HepG2 (cell line): ENCODE results near the gene HCFC1R1. TPM values are rescaled to one million over a fixed set of nuclear protein-coding genes. Genes with fewer than 3 reads are reported as not detected.
A peak's percentile ranks its signal among the peaks of the same experiment; 100 is the strongest.

Experiments used
- AHR ChIP-seq: IDR thresholded peaks from 2 replicates; pipeline ENCODE4 v1.6.1; 2018; ENCODE audit warnings: missing genetic modification reagents, missing compliant biosample characterization
- ARNT ChIP-seq: fragments of 450-650 bp; IDR thresholded peaks from 2 replicates; pipeline ENCODE4 v1.6.1; 2017
- KDM3A ChIP-seq: IDR thresholded peaks from 2 replicates; pipeline ENCODE4 v1.6.1; 2018; ENCODE audit warnings: low read depth, missing compliant biosample characterization
- MEIS2 ChIP-seq: sonication (generic); formaldehyde crosslinking; IDR thresholded peaks from 2 replicates; pipeline ENCODE4 v1.9.0; 2021; ENCODE audit warnings: mild to moderate bottlenecking, missing genetic modification reagents
- MIER3 ChIP-seq: IDR thresholded peaks from 2 replicates; pipeline ENCODE4 v1.6.1; 2016; ENCODE audit warnings: missing compliant biosample characterization, borderline replicate concordance
- NAIF1 ChIP-seq: sonication (generic); formaldehyde crosslinking; IDR thresholded peaks from 2 replicates; pipeline ENCODE4 v1.5.0; 2020; ENCODE audit warnings: mild to moderate bottlenecking, missing genetic modification reagents, borderline replicate concordance
- SP1 ChIP-seq, 2 experiments: fragments of 450-650 bp in 1 of 2; sonication (generic) in 1 of 2; formaldehyde crosslinking in 1 of 2; IDR thresholded peaks; 2 replicates each; pipeline versions ENCODE4 v1.4.0 to v1.6.1; 2016 to 2020; ENCODE audit warnings: missing genetic modification reagents in 1 of 2
- ZBTB25 ChIP-seq: IDR thresholded peaks from 2 replicates; pipeline ENCODE4 v1.6.1; 2018; ENCODE audit warnings: missing genetic modification reagents
- ZBTB3 ChIP-seq: sonication (generic); formaldehyde crosslinking; IDR thresholded peaks from 2 replicates; pipeline ENCODE4 v1.4.0; 2020; ENCODE audit warnings: low read depth, mild to moderate bottlenecking, moderate library complexity, missing genetic modification reagents, borderline replicate concordance
- ZC3H13 ChIP-seq: sonication (generic); formaldehyde crosslinking; IDR thresholded peaks from 2 replicates; pipeline ENCODE4 v1.8.1; 2023; ENCODE audit warnings: mild to moderate bottlenecking, missing genetic modification reagents, moderate library complexity
- ZFP36L1 ChIP-seq: sonication (generic); formaldehyde crosslinking; IDR thresholded peaks from 2 replicates; pipeline ENCODE4 v1.8.0; 2022; ENCODE audit warnings: mild to moderate bottlenecking, missing genetic modification reagents, moderate library complexity
- ZHX2 ChIP-seq, 2 experiments: sonication (generic) in 1 of 2; formaldehyde crosslinking in 1 of 2; IDR thresholded peaks; 2 replicates each; pipeline versions ENCODE4 v1.6.1 to v1.9.0; 2014 to 2022; ENCODE audit warnings: antibody characterized with exemption in 1 of 2, borderline replicate concordance in 1 of 2, inconsistent platforms in 1 of 2, low read depth in 1 of 2, missing genetic modification reagents in 1 of 2
- ZNF136 ChIP-seq: sonication (generic); formaldehyde crosslinking; IDR thresholded peaks from 2 replicates; pipeline ENCODE4 v1.8.1; 2022; ENCODE audit warnings: low read depth, mild to moderate bottlenecking, moderate library complexity, missing genetic modification reagents
- ZNF326 ChIP-seq: sonication (generic); formaldehyde crosslinking; IDR thresholded peaks from 2 replicates; pipeline ENCODE4 v1.4.0; 2020; ENCODE audit warnings: missing genetic modification reagents, borderline replicate concordance
- polyA plus RNA-seq, 8 experiments: library from polyadenylated mRNA; depleted of rRNA in 3 of 8; stranded (reverse) in 7 of 8; unstranded in 1 of 8; fragments of >200 nt; fragmentation: Illumina TruSeq in 4 of 8; extraction: Trizol in 4 of 8; gene quantifications; 2 replicates each; pipeline versions ENCODE4 v1.2.1 to v1.2.3, GENCODE V29; 2011 to 2016; ENCODE audit warnings: low read depth in 4 of 8, missing spikeins in 1 of 8, mixed read lengths in 1 of 8; ENCODE audit not compliant: insufficient read depth in 1 of 8
- total RNA-seq, 5 experiments: library from RNA; depleted of rRNA; stranded (reverse); fragments of >200 nt; fragmentation: Illumina TruSeq; extraction: Trizol; gene quantifications; 2 replicates each; pipeline ENCODE4 v1.2.3, GENCODE V29; 2016; ENCODE audit warnings: low read depth in 1 of 5
- TF ChIP-seq, protein P1 (sequence below): sonication (generic); formaldehyde crosslinking; IDR thresholded peaks from 2 replicates; pipeline ENCODE4 v1.9.0; 2022; ENCODE audit warnings: low read depth, missing genetic modification reagents
- TF ChIP-seq, protein P2 (sequence below): sonication (generic); formaldehyde crosslinking; IDR thresholded peaks from 2 replicates; pipeline ENCODE4 v1.5.1; 2020; ENCODE audit warnings: missing genetic modification reagents, mild to moderate bottlenecking, borderline replicate concordance

HCFC1R1 gene
- total and polyA plus RNA-seq, 2 of the 13 experiments (the other 11 are each of a cell fraction or from before 2014, with no cell fraction given), result 13.8 to 16.1 TPM

DNA sequence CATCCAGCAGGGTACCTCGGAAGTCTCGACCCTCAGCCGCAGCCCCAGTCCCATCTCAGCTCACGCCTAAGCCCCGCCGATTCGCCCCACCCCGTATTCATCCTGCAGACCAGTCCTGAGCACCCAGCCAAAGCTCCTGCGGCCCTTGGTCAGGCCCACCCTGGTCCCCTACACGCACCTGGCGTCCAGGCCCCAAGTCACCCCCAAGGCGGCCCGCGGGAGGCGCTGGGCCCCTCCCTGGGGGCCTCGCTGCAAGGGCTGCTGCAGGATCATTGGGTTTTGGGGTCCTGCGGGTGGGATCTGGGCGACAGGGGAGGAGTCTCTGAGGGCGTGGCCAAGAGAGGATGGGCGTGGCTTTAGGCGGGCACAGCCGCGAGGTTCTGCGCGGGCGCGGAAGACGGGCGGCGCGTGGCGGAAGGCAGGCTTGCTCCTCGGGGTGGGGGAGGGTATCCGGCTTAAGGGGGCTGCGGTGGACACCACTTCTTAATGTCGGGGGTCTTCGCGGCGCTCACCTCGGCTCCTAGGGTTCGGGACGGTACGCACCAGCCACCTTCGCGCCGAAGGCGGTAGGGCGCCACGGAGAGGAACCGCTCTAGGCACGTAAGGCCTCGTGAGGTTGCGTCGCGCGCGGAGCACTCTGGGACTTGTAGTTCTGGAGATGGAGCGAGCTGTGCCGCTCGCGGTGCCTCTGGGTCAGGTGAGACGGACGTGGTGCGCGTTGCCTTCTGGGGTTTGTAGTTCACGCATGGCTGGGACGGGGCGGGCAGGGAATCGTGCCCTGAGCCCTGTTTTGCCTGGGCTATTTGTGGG, at the start of gene HCFC1R1, which contains the start of gene THOC6 (continued):
- TF ChIP-seq ZHX2 (IDR thresholded peaks at IDR 0.05; ENCODE audit: low read depth), result peak; percentile 75; the same call in 1 of the 2 replicates
- no peak for TF ChIP-seq ZHX2 (CRISPR knock-in tag; IDR thresholded peaks at IDR 0.05; ENCODE audit: borderline replicate concordance)
- TF ChIP-seq NAIF1, result peak; percentile 68; the same call in 1 of the 2 replicates
- TF ChIP-seq ARNT, result no peak
- TF ChIP-seq ZC3H13 (CRISPR knock-in tag), result peak; percentile 92
- 0 out of 2 replicates have a peak, but pooled peaks have one; percentile 57 for TF ChIP-seq ZNF136 (CRISPR knock-in tag)
- TF ChIP-seq ZBTB25 (CRISPR knock-in tag), result peak; percentile 89
- TF ChIP-seq ZBTB3 (CRISPR knock-in tag), result no peak
- TF ChIP-seq SP1 (IDR thresholded peaks at IDR 0.05), result no peak
- TF ChIP-seq SP1 (CRISPR knock-in tag; IDR thresholded peaks at IDR 0.05), result peak; percentile 84
- peak; percentile 60; the same call in 1 of the 2 replicates for TF ChIP-seq ZFP36L1 (CRISPR knock-in tag)
- TF ChIP-seq AHR (CRISPR knock-in tag), result no peak
- no peak for TF ChIP-seq MEIS2 (CRISPR knock-in tag)
- peak; percentile 83; the same call in 1 of the 2 replicates for TF ChIP-seq ZNF326
- TF ChIP-seq, protein P1, sequence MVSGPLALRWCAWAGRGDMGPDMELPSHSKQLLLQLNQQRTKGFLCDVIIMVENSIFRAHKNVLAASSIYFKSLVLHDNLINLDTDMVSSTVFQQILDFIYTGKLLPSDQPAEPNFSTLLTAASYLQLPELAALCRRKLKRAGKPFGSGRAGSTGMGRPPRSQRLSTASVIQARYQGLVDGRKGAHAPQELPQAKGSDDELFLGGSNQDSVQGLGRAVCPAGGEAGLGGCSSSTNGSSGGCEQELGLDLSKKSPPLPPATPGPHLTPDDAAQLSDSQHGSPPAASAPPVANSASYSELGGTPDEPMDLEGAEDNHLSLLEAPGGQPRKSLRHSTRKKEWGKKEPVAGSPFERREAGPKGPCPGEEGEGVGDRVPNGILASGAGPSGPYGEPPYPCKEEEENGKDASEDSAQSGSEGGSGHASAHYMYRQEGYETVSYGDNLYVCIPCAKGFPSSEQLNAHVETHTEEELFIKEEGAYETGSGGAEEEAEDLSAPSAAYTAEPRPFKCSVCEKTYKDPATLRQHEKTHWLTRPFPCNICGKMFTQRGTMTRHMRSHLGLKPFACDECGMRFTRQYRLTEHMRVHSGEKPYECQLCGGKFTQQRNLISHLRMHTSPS (CRISPR knock-in tag), result no peak; the same call in 1 of the 2 replicates
- TF ChIP-seq, protein P2, sequence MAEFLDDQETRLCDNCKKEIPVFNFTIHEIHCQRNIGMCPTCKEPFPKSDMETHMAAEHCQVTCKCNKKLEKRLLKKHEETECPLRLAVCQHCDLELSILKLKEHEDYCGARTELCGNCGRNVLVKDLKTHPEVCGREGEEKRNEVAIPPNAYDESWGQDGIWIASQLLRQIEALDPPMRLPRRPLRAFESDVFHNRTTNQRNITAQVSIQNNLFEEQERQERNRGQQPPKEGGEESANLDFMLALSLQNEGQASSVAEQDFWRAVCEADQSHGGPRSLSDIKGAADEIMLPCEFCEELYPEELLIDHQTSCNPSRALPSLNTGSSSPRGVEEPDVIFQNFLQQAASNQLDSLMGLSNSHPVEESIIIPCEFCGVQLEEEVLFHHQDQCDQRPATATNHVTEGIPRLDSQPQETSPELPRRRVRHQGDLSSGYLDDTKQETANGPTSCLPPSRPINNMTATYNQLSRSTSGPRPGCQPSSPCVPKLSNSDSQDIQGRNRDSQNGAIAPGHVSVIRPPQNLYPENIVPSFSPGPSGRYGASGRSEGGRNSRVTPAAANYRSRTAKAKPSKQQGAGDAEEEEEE (CRISPR knock-in tag), result no peak
- TF ChIP-seq MIER3 (CRISPR knock-in tag), result peak; percentile 84; the same call in 1 of the 2 replicates
- TF ChIP-seq KDM3A (CRISPR knock-in tag), result peak; percentile 54; the same call in 1 of the 2 replicates
